Breast epithelium (tissue), 3 donors: ENCODE data around the gene QRFP.

ENCODE experiments used
- CTCF ChIP-seq, 3 donors: fragments of 450-650 bp; IDR thresholded peaks; one replicate each; pipeline ENCODE4 v1.5.1; 2016 to 2017; ENCODE audit warnings: antibody characterized with exemption in 3 of 3, mild to moderate bottlenecking in 3 of 3, moderate library complexity in 3 of 3
- POLR2A ChIP-seq: fragments of 450-650 bp; IDR thresholded peaks from one replicate; pipeline ENCODE4 v1.6.1; 2016; ENCODE audit warnings: antibody characterized with exemption, mild to moderate bottlenecking, moderate library complexity

GRCh38 chr9:130881516-130881915, 15.1 kb downstream of the QRFP start:
- no peak for TF ChIP-seq CTCF (IDR thresholded peaks at IDR 0.05)
- no peak for TF ChIP-seq POLR2A
